ENCODE measurements around the gene ROM1.
"Not testable (repeated sequence)": the region's sequence is repeated elsewhere in the genome, so short reads cannot be mapped to it uniquely, and the experiment has no call there.

The ROM1 gene

GRCh38 chr11:62612366-62613290, at the start of gene ROM1, which contains the start of gene EML3:
Gene ROM1, plus strand, starts transcription at chr11:62613257. Its CDS starts 25 bp downstream, at chr11:62613282.
Gene EML3, minus strand, starts transcription at chr11:62612775. Its CDS starts 318 bp downstream, at chr11:62612457.
- DNase-seq (ENCODE audit: low spot score): peak; percentile 84

GRCh38 chr11:62565100-62565802, 47.8 kb upstream of the ROM1 start:
- DNase-seq (ENCODE audit: low spot score): no peak

- no peak for DNase-seq (ENCODE audit: low spot score)
These were observed 46.8 kb upstream of the ROM1 start for GRCh38 chr11:62566247-62566646.

- DNase-seq (ENCODE audit: low spot score): no peak
These were observed 45.9 kb upstream of the ROM1 start for GRCh38 chr11:62567018-62567633.

- no peak for DNase-seq (ENCODE audit: low spot score)
These were observed 43.4 kb upstream of the ROM1 start for GRCh38 chr11:62569611-62570010.

- not testable (repeated sequence) for DNase-seq (ENCODE audit: low spot score)
These were observed 42.2 kb upstream of the ROM1 start for GRCh38 chr11:62570903-62571302.

GRCh38 chr11:62571493-62571892, 41.6 kb upstream of the ROM1 start:
- not testable (repeated sequence) for DNase-seq (ENCODE audit: low spot score)

- DNase-seq (ENCODE audit: low spot score): no peak
These were observed 40.6 kb upstream of the ROM1 start for GRCh38 chr11:62572431-62572830.

- no peak for DNase-seq (ENCODE audit: low spot score)
These were observed 40.0 kb upstream of the ROM1 start for GRCh38 chr11:62573006-62573591.

- peak; percentile 100 for DNase-seq (ENCODE audit: low spot score)
These were observed 39.3 kb upstream of the ROM1 start, which contains the start of gene EEF1G for GRCh38 chr11:62573592-62574362. Gene EEF1G, minus strand, starts transcription at chr11:62573891. Its CDS starts 49 bp downstream, at chr11:62573842.

- DNase-seq (ENCODE audit: low spot score): no peak
These were observed 38.5 kb upstream of the ROM1 start for GRCh38 chr11:62574363-62575071.

- no peak for DNase-seq (ENCODE audit: low spot score)
These were observed 37.9 kb upstream of the ROM1 start for GRCh38 chr11:62575156-62575555.

GRCh38 chr11:62575837-62576236, 37.2 kb upstream of the ROM1 start:
- no peak for DNase-seq (ENCODE audit: low spot score)

GRCh38 chr11:62577046-62577714, 35.9 kb upstream of the ROM1 start:
- no peak for DNase-seq (ENCODE audit: low spot score)

GRCh38 chr11:62578541-62578940, 34.5 kb upstream of the ROM1 start:
- DNase-seq (ENCODE audit: low spot score): no peak

- DNase-seq (ENCODE audit: low spot score): no peak
These were observed 33.8 kb upstream of the ROM1 start for GRCh38 chr11:62579252-62579651.

GRCh38 chr11:62580959-62581715, 31.9 kb upstream of the ROM1 start:
- no peak for DNase-seq (ENCODE audit: low spot score)

- DNase-seq (ENCODE audit: low spot score): not testable (repeated sequence)
These were observed 31.3 kb upstream of the ROM1 start for GRCh38 chr11:62581735-62582134.

GRCh38 chr11:62585356-62585755, 27.7 kb upstream of the ROM1 start:
- not testable (repeated sequence) for DNase-seq (ENCODE audit: low spot score)
